Fibroblast of upper back skin (primary cell): Measurements from ENCODE around the gene P2RY13.

Source experiments
- DNase-seq: peaks from one replicate; pipeline ENCODE4 v3.0.0-alpha.2; 2013

The P2RY13 gene

DNA sequence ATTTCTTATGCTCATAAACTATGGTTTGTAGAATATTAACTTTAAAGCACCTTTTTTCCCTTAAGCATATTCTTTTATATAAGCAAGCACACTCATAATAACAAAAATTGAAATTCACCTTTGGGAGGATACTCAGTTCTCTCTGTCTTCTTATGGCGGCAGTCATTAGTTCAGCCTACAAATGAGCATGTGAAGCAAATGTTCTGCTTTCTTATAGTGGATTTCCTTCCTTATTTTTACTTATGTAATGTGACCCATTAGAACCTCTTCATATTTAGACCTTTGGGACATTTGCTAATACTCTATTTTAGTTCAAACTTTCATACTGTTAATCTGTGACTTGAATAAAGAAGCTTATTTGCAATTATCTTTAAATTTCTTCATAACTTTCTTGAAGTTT, at the start of gene P2RY13:
Gene P2RY13, minus strand, starts transcription at position 187 of the 400 bp plus-strand sequence. Its CDS starts 21 bp downstream, at position 166.
- no peak for DNase-seq

DNA sequence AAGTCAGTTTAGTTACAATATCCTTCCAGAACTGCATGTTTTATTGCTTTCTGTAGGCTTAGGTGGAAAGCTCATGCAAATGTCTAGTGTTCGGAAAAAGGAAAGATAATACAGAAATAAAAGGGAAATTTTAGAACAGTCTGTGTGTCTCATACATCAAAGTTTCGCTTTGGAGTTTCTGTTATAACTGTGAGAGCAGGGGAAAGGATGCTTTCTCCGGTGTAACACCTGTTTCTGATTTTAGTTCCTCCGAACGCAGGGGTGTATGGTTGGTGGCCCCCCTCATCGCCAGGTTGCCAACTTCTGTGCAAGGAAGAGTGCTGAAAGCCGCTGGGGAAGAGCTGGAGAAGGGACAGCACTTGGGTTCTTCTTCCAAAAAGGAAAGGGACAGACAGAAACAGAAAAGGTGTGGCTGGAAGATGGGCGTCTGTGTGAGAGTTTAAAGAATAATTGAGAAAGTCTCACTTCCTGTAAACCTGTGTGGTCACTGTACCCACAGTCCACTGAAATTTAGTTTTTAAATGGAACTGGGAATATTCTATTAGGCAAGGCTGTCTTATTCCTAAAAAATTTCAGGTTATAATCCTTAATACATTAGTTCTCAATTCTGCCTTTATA, 48.5 kb upstream of the P2RY13 start:
- DNase-seq, result no peak

DNA sequence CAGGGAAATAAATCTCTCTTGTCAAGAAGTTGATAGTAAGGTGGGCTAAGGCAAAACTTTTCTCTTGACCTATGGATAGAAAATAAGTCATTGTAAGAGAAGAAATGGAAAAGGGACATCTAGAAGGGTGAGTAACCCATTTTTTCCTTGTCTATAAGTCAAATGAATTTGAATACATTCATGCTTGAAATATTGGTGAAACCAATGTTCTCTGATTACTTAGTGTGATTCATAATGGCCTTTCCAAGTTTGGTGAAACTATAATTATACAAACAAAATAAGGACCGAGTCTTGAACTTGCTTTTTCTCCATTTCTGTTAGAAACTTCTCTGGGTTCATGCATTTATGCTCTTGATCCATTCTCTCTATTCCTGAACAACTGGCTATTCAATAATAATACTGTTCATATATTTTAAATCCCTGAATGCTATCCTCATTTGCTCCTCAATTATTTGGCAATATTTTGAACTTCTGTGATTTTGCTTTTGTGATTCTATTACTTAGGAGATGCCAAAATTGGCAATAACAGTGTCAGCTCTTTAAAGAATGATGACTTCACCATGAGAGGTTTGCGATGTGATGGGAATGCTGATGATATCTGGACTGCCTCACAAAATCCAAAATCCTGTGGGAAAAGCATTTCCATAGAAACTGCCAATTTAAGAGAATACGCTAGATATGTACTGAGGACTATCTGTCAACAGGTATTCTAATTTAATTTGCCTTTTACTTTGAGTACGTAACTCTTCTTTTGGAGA, 42.9 kb upstream of the P2RY13 start:
- DNase-seq, result peak; percentile 49

DNA sequence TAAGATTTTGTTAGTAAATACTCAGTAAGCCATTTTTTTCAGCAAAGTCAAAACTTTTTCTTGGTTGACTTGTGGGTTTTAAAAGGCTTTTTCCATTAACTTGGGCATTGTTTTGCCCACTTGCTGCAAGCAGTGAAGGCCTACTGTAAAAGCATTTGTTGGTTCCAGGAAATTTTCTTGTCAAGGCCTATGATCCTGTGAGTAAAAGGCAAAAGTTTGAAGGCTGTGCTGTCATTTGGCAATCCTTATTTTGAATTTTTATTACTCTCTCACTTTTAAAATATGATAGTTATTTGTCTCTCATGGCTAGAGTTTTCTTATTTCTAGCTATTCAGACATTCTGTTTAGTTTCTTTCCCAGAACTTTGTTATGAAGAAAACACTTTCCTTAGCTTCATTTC, 42.2 kb upstream of the P2RY13 start:
- DNase-seq, result peak; percentile 41

DNA sequence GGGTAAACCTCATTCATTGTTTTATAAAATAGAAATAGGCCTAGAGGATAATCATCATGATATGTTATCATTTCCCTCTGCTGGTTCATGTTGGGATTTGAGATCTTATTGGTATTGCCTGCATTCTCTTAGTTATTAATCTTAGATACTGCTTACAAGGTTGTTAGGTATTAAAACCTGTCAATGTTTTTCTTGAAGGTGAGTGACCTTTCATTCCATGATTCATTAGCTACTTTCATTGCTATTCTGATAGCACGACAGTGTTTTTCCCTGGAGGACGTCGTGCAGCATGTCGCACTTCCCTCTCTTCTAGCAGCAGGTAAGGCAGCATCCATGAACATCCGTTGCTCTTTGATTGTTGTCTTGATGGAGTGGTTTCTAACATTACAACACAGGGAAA, 38.1 kb upstream of the P2RY13 start:
- DNase-seq, result peak; percentile 8

DNA sequence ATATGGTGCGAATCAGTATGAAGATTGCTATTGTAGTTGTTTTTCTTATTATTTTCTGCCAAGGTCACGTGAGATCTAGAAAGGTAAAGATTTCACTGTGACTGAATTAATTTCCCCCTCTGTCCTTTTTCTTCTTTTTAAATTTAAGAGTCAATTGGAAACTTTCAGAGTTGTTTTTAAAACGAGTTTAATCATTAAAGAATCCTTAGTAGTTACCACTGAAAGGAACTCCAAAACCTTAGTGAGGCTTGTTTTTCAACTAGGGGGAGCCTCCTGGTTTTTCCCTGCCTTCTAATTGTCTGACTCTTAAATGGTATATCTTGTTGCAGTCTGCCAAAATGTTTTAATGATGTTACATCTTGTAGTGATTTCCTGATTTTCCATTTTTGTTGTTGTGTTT, 37.6 kb upstream of the P2RY13 start:
- no peak for DNase-seq

DNA sequence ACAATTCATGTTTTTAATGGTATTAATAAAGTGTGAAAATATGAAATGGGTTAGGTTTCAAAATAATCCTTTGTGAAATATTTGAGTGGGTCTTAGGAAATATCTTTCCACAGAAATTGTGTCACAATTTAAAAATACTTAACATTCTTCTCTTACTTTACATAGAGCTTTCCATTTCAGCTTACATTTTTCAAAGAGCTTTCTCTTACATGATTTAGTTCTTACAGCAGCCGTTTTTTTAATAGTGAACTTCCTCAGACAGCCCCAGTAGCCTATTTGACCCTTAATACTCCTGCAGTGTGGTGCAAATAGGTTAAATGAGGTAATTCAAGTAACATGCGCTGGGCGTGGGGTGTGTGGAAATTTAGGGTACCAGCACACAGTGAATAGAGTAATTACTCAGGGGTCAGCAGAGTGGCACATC, 33.4 kb upstream of the P2RY13 start:
- DNase-seq, result no peak

DNA sequence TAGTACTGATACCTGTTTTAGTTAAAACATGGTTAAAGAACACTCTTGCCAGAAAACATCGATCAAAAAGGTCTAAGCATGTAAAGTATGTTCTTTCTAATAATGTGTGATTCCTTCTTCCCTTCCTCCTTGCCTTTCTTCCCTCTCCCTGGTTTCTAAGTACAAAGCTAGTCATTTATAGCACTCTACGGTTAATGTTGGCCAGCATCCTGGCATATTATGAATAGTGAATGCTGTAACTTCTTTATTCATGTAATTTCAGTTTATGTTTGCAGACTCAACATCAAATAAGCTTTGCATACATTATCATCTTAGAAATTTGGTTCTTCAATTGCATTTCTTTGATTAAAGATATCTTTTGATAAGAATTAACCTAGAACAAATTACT, 28.1 kb upstream of the P2RY13 start:
- DNase-seq, result no peak

DNA sequence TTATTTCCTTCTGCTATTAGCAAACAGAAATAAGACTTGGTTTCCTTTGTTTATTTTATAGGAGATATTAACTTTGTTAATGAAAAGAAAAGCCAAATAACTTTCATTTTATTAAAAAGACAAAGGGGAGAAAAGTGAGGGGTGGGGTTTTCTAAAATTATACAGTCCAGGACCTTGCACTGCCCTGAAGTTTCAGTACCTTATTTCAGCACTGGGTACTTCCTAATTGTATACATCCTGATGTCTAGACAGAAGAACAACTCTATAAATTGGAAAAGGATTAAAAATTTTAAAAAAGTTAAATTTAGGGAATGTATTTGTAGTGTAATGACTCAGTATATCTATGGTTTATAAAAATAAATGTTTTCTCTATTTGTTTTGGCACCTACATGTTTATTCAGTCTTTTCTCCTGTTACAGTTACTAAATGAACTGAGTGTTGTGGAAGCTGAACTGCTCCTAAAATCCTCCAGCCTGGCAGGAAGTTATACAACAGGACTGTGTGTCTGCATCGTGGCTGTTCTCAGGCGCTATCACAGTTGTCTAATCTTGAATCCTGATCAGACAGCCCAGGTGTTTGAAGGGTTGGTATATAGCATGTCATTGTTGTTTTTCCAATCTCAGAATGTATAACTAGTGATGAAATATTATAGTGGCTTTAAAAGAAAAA, 27.6 kb upstream of the P2RY13 start:
- DNase-seq, result peak; percentile 11

DNA sequence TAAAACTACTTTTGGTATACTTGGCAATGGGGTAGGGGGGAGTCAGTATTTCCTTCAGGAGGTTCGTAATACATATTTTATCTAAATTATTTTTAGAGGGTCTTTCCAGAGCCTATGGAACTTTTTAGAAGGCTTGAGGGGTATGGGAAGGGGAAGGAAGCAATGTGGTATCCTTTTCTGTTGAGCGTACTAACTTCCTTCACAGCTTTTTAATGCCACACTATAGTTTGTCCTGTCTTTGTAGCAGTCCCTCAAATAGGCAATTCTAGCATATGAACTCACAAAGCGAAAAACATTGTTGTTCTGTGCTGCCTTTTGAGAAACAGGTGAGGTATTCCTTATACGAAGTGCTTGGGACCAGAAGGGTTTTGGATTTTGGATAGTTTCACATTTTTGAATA, 22.3 kb upstream of the P2RY13 start:
- DNase-seq, result no peak

DNA sequence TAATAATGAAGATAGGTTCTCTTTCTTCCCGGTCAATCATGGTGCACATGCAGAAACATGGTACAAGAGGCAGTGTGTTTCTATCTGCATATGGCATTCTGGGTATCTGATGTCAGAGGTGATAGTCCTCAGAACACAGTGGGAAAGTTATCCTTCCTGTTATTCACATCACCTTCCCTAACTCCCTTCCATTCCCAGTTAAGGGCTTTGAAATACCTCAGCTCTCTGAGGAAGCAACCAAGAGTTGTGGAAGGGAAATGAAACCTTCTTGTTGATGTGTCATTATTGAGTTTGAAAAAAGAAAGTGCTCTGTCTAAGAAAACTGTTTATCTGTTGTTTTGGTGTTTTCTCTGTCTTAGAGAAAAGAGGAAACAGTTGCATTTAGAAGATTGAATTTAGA, 21.9 kb upstream of the P2RY13 start:
- no peak for DNase-seq

DNA sequence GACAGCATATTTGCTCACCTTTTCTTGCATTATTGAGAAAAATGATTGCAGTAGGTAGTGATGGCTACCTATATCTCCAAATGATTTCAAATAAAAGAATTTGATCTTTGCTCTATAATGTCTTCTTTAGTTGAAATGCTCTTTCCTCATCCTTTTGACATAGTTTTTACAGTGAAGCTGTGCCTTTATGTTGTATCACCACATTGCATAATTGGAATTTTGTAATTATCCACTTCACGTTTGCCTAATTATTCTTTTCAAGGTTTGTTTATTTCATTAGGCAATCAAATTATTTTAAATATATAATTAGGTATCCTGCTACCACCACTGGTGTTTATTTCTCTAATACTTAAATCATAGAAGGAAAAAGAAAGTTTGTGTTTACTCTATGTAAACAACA, 21.3 kb upstream of the P2RY13 start:
- DNase-seq, result no peak

DNA sequence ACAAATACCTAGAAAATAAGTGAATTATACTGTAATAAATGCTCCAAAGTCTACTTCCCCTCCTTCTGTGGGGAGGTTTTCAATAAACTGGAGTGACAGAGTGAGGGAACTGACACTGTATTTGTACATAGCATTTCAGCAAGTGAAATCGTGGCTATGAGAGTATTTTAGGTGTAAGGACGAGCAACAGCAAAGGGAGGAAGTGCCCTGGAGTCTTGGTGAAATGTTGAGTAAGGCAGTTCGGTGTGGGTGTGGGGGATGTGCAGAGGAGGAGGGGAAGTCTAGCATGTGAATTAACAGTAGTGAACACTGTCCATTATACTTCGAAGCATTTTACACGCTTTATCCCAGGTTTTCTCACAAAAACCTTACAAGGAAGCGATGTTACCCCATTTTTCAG, 18.1 kb upstream of the P2RY13 start:
- no peak for DNase-seq

DNA sequence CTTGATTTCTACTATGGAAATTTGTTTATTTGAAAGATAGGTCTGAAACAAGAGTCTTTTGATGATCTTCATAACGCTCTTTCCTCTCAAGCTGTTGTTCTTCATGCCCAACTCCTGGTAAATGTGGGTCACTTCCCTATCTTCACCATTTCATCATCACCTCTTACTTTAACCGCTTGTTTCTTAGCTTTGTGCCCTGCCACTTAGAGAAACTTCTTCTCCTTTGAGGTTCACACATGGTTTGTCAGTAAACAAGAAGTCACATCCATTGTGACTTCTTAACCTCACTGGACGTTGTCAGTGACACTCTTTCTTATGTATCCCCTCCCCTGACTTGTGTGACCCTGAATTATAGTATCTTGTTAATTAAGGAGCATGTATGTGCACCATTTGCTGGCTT, 16.9 kb upstream of the P2RY13 start:
- DNase-seq, result no peak

DNA sequence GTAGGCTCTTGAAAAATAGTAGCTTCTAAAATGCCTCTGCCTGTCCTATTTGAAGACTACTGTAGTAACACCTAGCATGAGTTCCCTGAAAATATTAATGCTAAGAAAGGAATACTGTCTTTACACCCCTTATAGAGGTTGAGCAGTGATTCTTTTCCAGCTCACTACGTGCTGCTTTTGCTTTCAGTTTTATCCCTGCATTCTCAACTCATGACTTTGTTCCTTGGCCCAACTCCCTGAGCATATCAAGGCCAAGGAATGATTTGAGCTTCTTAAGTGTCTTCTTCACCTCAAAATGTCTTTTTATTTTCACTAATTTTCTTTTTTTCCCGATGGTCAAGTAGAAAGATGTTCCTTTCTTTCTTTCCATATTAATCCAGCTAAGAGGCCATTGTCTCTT, 16.5 kb upstream of the P2RY13 start:
- peak; percentile 76 for DNase-seq

DNA sequence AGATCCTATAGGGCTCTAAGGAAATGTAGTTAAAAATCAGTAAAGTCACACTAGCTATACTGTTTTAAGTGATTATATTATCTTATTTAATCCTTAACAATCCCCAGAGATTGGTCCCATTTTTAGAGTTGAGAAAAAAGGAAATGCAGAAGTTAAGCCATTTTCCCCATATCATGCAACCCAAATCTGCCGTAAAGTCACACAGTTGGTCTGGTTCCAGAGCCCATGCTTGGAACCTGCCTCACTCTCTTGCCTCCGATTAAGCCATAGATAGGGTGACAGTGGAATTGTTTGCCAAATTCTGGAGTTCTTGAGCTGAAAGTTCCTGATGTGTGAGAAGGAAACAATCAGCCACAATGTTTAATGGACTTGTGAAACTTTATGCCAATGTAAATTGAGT, 2.3 kb upstream of the P2RY13 start:
- no peak for DNase-seq

DNA sequence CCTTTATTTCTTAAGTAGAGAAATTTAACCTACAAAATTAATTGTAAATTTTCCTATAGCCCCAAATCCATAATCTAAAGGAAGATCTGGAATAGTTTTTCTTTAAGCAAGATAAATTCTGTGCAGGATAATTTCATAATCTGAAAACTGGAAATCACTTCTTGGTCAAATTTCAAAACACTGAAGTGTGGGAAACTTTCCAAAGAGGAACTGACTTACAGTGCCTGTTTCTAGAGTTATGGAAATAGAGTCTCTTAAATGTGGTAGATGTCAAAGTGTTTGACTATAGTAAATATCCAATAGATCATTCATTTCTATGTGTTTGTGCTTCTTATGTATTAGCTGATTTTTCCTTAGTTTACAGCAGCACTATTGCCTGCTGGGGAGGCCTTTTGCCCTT, 1.6 kb upstream of the P2RY13 start:
- peak; percentile 17 for DNase-seq

DNA sequence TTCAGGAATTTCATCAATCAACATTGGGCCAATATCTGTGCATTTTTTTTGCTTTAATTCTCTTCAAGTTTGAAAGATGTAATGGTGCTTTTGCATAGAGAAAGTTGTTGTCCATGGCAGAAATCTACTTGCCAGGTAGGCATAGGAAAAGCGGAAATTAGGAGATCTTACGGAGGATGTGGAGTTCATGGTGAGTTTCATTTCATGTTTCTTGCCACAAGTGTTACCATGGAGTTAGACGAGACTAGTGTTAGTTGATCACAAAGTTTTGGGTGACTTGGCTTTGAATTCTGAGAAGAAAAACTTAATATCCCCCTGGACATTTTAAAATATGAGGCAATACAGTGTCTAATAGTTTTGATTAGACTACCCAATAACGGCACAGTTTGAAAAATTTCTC, 1.0 kb upstream of the P2RY13 start:
- DNase-seq, result no peak

DNA sequence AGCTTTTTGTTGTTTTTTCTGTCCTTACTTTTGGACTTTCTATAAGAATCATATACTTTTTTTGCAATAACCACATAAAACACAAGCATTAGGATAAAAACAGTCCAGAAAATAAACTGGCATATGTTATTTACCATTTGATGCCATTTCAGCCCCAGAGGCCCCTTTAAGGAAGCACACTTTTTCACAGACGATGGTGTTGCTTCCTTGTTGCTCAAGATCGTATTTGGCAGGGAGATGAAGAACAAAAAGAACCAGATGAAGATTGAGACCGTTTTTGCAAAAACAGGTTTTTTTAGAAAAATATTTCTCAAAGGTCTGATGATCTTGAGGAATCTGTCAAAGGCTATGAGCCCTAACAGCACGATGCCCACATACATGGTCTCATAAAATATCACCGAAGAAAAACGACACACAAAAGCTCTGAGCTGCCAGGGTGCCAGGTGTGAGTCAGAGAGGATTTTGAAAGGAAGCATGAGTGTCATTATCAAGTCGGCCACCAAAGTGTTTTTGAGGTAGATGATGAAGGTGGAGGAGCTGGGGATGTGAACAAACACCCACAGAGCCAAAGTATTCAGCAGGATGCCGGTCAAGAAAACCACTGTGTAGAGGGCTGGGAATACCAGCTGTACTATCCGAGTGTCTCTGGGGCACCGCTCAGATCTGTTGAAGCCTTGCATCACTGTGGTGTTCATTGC, 902 bp downstream of the P2RY13 start:
- peak; percentile 12 for DNase-seq

DNA sequence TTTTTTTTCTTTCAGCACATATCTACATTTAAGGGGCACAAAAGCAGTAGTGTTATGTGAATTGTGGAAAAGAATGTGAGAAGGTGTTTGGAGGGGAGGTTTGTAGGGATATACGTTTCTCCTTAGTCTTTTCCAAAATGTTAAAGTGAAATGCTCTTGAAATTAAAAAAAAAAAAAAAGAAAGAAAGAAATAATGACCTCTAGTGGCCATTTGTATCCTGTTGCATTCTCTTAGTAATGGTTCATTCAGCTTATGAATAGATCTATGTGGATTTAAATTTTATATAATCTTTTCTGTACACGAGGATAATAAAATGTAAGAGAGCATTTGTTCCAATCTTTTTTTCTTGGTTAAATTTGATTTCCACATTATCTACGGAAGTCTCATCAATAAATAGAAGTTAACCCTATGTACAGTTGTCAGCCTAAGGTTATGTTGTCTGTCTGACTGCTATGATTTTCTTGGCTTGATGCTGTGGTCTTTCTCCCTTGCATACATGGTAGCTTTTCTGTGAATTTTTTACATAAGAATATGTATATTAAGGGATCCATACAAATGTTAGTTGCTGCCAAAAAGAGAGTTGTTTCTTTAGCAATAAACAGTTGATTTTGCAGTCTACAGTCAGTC, 1.7 kb downstream of the P2RY13 start:
- peak; percentile 34 for DNase-seq

DNA sequence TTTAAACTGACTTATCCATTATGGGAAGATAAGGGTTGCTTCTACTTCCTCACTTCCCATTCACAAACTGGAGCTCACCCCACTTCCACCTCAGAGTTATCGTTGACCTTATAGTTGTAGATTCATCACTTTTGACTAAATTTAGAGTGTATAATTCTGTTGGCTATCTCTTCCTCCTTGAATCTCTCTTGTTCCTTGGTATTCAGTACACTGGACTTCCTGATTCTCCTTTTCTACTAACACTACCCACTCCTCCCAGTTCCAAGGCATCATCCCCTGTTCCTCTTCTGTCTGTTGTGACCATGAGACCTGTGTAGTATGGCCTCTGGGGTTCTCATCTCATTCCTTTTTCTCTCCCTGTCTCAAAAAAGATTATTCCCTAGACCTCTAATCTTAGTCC, 6.8 kb downstream of the P2RY13 start:
- DNase-seq, result no peak

DNA sequence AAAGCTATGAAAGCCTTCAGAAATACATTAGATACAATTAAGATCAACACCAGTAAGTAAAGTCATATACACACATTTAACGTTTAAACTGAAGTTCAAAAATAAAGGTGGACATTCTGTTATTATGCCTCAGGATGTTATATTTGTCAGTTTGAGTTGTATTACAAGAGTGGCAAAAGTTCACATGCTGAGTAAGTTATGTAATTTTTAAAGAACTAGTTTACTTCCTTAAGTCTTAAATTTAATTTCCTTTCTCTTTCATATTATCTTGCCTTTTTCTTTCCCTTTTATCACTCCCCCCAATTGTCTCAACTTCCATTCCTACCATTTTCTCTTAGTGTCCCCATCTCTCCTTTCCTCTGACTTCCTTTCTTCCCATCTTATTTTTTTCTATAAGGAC, 7.8 kb downstream of the P2RY13 start:
- no peak for DNase-seq

DNA sequence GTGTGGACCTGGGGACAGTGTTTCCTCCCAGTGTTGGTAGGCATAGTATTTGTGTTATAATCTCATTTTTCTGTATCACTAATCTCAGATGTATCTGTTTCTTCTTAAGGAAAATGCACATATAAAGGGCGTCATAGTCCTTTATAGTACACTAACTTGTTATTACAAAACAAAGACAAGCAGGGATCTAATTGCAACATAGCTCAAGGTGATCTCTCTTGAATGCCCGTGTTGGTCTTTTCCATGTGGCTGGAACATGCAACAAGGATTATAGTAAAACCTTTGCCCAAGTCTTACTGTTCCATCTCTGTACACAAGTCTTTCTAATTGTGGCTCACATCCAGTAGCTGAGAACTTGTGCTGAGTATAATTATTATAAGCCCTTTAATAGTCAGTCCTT, 9.2 kb downstream of the P2RY13 start:
- DNase-seq, result no peak
